Liver (tissue), 9 donors: ENCODE data around the gene CPSF4L. TPM values are rescaled to one million over a fixed set of nuclear protein-coding genes. Genes with fewer than 3 reads are reported as not detected.

Source experiments
- DNase-seq: peaks from one replicate; pipeline ENCODE4 v3.0.0-alpha.2; 2017; ENCODE audit warnings: low spot score
- H3K27ac ChIP-seq, 2 donors: one replicate each; pipeline ENCODE4 v1.7.0; 2013; ENCODE audit warnings: inconsistent platforms in 2 of 2, low read length in 2 of 2, control low read depth in 1 of 2, low read depth in 1 of 2, mild to moderate bottlenecking in 1 of 2
- H3K27me3 ChIP-seq, 4 donors: one replicate each; pipeline versions ENCODE4 v1.6.1 to v1.7.0; 2013; ENCODE audit warnings: low read length in 3 of 4, inconsistent platforms in 1 of 4, mild to moderate bottlenecking in 1 of 4, moderate library complexity in 1 of 4; ENCODE audit not compliant: control insufficient read depth in 4 of 4, insufficient read depth in 4 of 4
- H3K36me3 ChIP-seq, 4 donors: one replicate each; pipeline versions ENCODE4 v1.6.1 to v1.7.0; 2013; ENCODE audit warnings: low read length in 3 of 4, mild to moderate bottlenecking in 3 of 4, low read depth in 1 of 4, moderate library complexity in 1 of 4; ENCODE audit not compliant: control insufficient read depth in 4 of 4, insufficient read depth in 3 of 4
- H3K4me1 ChIP-seq, 4 donors: one replicate each; pipeline versions ENCODE4 v1.6.1 to v1.7.0; 2013; ENCODE audit warnings: low read length in 3 of 4, mild to moderate bottlenecking in 3 of 4, moderate library complexity in 1 of 4; ENCODE audit not compliant: control insufficient read depth in 4 of 4, insufficient read depth in 4 of 4
- H3K4me3 ChIP-seq, 3 donors: one replicate each; pipeline versions ENCODE4 v1.6.1 to v1.7.0; 2013; ENCODE audit warnings: low read length in 3 of 3, control low read depth in 1 of 3, low read depth in 1 of 3, mild to moderate bottlenecking in 1 of 3
- H3K9ac ChIP-seq, 2 donors: one replicate each; pipeline ENCODE4 v1.7.0; 2013; ENCODE audit warnings: low read length in 2 of 2, mild to moderate bottlenecking in 2 of 2, moderate library complexity in 2 of 2, control low read depth in 1 of 2, low read depth in 1 of 2
- H3K9me3 ChIP-seq, 4 donors: one replicate each; pipeline versions ENCODE4 v1.6.1 to v1.7.0; 2013; ENCODE audit warnings: low read length in 3 of 4; ENCODE audit not compliant: control insufficient read depth in 4 of 4
- CTCF ChIP-seq: fragments of 150-350 bp; IDR thresholded peaks from 2 replicates; pipeline ENCODE4 v1.5.1; 2017; ENCODE audit warnings: improper control_type of control experiment, low read depth, low read length; ENCODE audit not compliant: missing input control
- EGR1 ChIP-seq, 2 donors: IDR thresholded peaks; 2 replicates each; pipeline ENCODE4 v1.6.1; 2016 to 2018; ENCODE audit warnings: antibody characterized with exemption in 2 of 2, low read depth in 2 of 2
- FOXA1 ChIP-seq: IDR thresholded peaks from 2 replicates; pipeline ENCODE4 v1.6.1; 2016; ENCODE audit warnings: antibody characterized with exemption
- FOXA2 ChIP-seq: IDR thresholded peaks from 2 replicates; pipeline ENCODE4 v1.6.1; 2016; ENCODE audit warnings: antibody characterized with exemption
- GABPA ChIP-seq, 2 donors: IDR thresholded peaks in 1 of 2; conservative IDR thresholded peaks in 1 of 2; 2 replicates each; pipeline ENCODE4 v1.6.1; 2016; ENCODE audit warnings: antibody characterized with exemption in 2 of 2, mild to moderate bottlenecking in 1 of 2, moderate library complexity in 1 of 2
- HNF4A ChIP-seq, 2 donors: conservative IDR thresholded peaks; 2 replicates each; pipeline ENCODE4 v1.6.1; 2016; ENCODE audit warnings: antibody characterized with exemption in 2 of 2, mild to moderate bottlenecking in 2 of 2
- HNF4G ChIP-seq: IDR thresholded peaks from 2 replicates; pipeline ENCODE4 v1.6.1; 2016; ENCODE audit warnings: antibody characterized with exemption
- JUND ChIP-seq, 2 donors: IDR thresholded peaks; 2 replicates each; pipeline ENCODE4 v1.6.1; 2016; ENCODE audit warnings: antibody characterized with exemption in 2 of 2
- MAX ChIP-seq: IDR thresholded peaks from 2 replicates; pipeline ENCODE4 v1.6.1; 2016; ENCODE audit warnings: antibody characterized with exemption
- NR2F2 ChIP-seq: IDR thresholded peaks from 2 replicates; pipeline ENCODE4 v1.6.1; 2016; ENCODE audit warnings: antibody characterized with exemption
- RAD21 ChIP-seq, 2 donors: IDR thresholded peaks; 2 replicates each; pipeline ENCODE4 v1.6.1; 2016; ENCODE audit warnings: antibody characterized with exemption in 2 of 2, mild to moderate bottlenecking in 2 of 2
- RXRA ChIP-seq, 2 donors: IDR thresholded peaks; 2 replicates each; pipeline ENCODE4 v1.6.1; 2017 to 2018; ENCODE audit warnings: antibody characterized with exemption in 2 of 2, mild to moderate bottlenecking in 1 of 2
- SP1 ChIP-seq: IDR thresholded peaks from 2 replicates; pipeline ENCODE4 v1.6.1; 2018; ENCODE audit warnings: antibody characterized with exemption, mild to moderate bottlenecking
- TAF1 ChIP-seq: conservative IDR thresholded peaks from 2 replicates; pipeline ENCODE4 v1.6.1; 2016; ENCODE audit warnings: antibody characterized with exemption, mild to moderate bottlenecking
- YY1 ChIP-seq: IDR thresholded peaks from 2 replicates; pipeline ENCODE4 v1.6.1; 2016; ENCODE audit warnings: antibody characterized with exemption, mild to moderate bottlenecking
- ZBTB33 ChIP-seq: IDR thresholded peaks from 2 replicates; pipeline ENCODE4 v1.6.1; 2016; ENCODE audit warnings: antibody characterized with exemption
- WGBS: extraction: QIAGEN DNeasy Blood & Tissue Kit; methylation state at CpG from one replicate; pipeline ENCODE4 v1.1.7; 2013; 5-methylcytosine and 5-hydroxymethylcytosine counted together
- polyA plus RNA-seq, 2 donors: library from polyadenylated mRNA; stranded (reverse) in 1 of 2; unstranded in 1 of 2; fragments of 200-250 nt in 1 of 2; fragments of >200 nt in 1 of 2; fragmentation: Nextera tagmentation in 1 of 2; extraction: Ambion mirVana in 1 of 2; gene quantifications; one replicate each; pipeline versions ENCODE4 v1.2.1 to v1.2.3, GENCODE V29; 2013 to 2015
- total RNA-seq, 2 donors: library from RNA; depleted of rRNA; stranded (reverse); fragments of >200 nt; gene quantifications; one replicate each; pipeline ENCODE4 v1.2.3, GENCODE V29; 2014
- TF ChIP-seq, protein P1 (sequence below): IDR thresholded peaks from 2 replicates; pipeline ENCODE4 v1.6.1; 2016; ENCODE audit warnings: antibody characterized with exemption, mild to moderate bottlenecking
- TF ChIP-seq, protein P2 (sequence below): IDR thresholded peaks from 2 replicates; pipeline ENCODE4 v1.6.1; 2016; ENCODE audit warnings: antibody characterized with exemption
- donor health status: healthy.
- donor health status: healthy.
- donor health status: healthy.
- donor health status: healthy.
- donor health status: healthy.

Gene CPSF4L
- total and polyA plus RNA-seq, 4 donors, result not detected

GRCh38 chr17:73278465-73279453, 17.1 kb upstream of the CPSF4L start:
- peak; percentile 8 for TF ChIP-seq NR2F2
- peak; percentile 0 for TF ChIP-seq HNF4G
- TF ChIP-seq CTCF, result no peak
- 65% methylated on average over 14 of the region's 14 CpGs for WGBS
- no peak for DNase-seq
- Histone ChIP-seq H3K9ac (no peak overlapping the region), H3K27ac (peak overlapping the region in 1 of 2 donors; percentile 53), H3K4me1 (peaks cover 7 to 12% (median 9%) of the 10 kb centered on the region in 4 donors), H3K4me3 (no peak overlapping the region), H3K9me3 (no peaks in the 10 kb centered on the region), H3K36me3 (no peaks in the 10 kb centered on the region), H3K27me3 (no peaks in the 10 kb centered on the region)

- H3K27me3 ChIP-seq, result no peaks in the 10 kb centered on the region
- H3K4me3 ChIP-seq, result no peak overlapping the region
- no peak overlapping the region for H3K9ac ChIP-seq
- TF ChIP-seq, protein P1, sequence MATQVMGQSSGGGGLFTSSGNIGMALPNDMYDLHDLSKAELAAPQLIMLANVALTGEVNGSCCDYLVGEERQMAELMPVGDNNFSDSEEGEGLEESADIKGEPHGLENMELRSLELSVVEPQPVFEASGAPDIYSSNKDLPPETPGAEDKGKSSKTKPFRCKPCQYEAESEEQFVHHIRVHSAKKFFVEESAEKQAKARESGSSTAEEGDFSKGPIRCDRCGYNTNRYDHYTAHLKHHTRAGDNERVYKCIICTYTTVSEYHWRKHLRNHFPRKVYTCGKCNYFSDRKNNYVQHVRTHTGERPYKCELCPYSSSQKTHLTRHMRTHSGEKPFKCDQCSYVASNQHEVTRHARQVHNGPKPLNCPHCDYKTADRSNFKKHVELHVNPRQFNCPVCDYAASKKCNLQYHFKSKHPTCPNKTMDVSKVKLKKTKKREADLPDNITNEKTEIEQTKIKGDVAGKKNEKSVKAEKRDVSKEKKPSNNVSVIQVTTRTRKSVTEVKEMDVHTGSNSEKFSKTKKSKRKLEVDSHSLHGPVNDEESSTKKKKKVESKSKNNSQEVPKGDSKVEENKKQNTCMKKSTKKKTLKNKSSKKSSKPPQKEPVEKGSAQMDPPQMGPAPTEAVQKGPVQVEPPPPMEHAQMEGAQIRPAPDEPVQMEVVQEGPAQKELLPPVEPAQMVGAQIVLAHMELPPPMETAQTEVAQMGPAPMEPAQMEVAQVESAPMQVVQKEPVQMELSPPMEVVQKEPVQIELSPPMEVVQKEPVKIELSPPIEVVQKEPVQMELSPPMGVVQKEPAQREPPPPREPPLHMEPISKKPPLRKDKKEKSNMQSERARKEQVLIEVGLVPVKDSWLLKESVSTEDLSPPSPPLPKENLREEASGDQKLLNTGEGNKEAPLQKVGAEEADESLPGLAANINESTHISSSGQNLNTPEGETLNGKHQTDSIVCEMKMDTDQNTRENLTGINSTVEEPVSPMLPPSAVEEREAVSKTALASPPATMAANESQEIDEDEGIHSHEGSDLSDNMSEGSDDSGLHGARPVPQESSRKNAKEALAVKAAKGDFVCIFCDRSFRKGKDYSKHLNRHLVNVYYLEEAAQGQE, result peak; percentile 20
- TF ChIP-seq CTCF (no peak), FOXA2 (no peak), NR2F2 (peak; percentile 53), ZBTB33 (no peak), EGR1 (IDR thresholded peaks at IDR 0.05; ENCODE audit: low read depth in 2 of 2) (no peak), YY1 (peak; percentile 36), MAX (no peak), GABPA (IDR thresholded peaks at IDR 0.05 in 1 of 2, conservative IDR thresholded peaks at IDR 0.05 in 1 of 2) (no peak), HNF4A (conservative IDR thresholded peaks at IDR 0.05) (peak; percentile 74 to 76), HNF4G (peak; percentile 30), SP1 (peak; percentile 63), TAF1 (no peak), FOXA1 (no peak), JUND (IDR thresholded peaks at IDR 0.05) (peak; percentile 23 to 31), RXRA (IDR thresholded peaks at IDR 0.05) (peak; percentile 45 to 53), RAD21 (IDR thresholded peaks at IDR 0.05) (peak; percentile 22 to 39)
- TF ChIP-seq, protein P2, sequence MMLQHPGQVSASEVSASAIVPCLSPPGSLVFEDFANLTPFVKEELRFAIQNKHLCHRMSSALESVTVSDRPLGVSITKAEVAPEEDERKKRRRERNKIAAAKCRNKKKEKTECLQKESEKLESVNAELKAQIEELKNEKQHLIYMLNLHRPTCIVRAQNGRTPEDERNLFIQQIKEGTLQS, result no peak
- no peak for DNase-seq
- H3K36me3 ChIP-seq, result no peaks in the 10 kb centered on the region
- no peaks in the 10 kb centered on the region for H3K9me3 ChIP-seq
- peak overlapping the region; percentile 1 to 53 for H3K27ac ChIP-seq
- H3K4me1 ChIP-seq, result peaks cover 7 to 12% (median 9%) of the 10 kb centered on the region in 4 donors
- 39% methylated on average over 7 of the region's 7 CpGs for WGBS
Measured at GRCh38 chr17:73278049-73278464, 16.4 kb upstream of the CPSF4L start.
